ENCODE results near the gene GLS. TPM values are rescaled to one million over a fixed set of nuclear protein-coding genes. Genes with fewer than 3 reads are reported as not detected.

Gene GLS
- total RNA-seq, 1 experiment from 2014 or later: 97.4 TPM

DNA sequence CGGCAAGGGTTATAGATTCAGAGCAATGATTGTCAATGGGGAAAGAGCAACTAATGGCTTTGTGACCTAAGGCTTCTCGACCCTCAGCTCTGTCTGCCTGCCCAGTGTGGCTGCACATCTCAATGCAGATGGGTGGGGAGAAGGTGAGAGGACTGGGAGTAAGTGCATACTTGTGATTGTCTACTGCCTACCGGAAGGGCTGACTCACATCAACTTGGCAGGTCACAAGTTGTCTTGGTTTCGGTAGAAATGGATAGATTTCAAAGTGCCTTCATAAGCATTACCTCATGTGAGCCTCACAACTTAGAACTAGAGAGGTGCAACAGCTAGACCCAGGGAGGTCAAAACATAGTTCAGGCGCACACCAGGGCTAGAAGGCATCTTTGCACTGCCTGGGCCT is 104.0 kb downstream of the GLS start:
- no peak overlapping the region for H3K27ac ChIP-seq (ENCODE audit: low read depth, low read length)
- ChIA-PET CTCF (no interaction called here), POLR2A (no interaction called here), RAD21 (ENCODE audit: low non-redundant PET in 1 of 2, low total read pairs in 2 of 2, uncharacterized antibody in 2 of 2, unreplicated experiment in 2 of 2) (no interaction called here)
- peaks cover 77% of the 10 kb centered on the region in 2 experiments for H3K36me3 ChIP-seq (ENCODE audit: control insufficient read depth in 1 of 2, insufficient read depth in 2 of 2, low read length in 2 of 2)
- no peak overlapping the region for H3K4me3 ChIP-seq (replicated peaks in 1 of 2; ENCODE audit: low read depth in 1 of 2, low read length in 2 of 2)
- TF ChIP-seq YY1 (IDR thresholded peaks at IDR 0.05; ENCODE audit: extremely low read depth, insufficient replicate concordance, low read depth, low read length) (no peak), EZH2phosphoT487 (IDR thresholded peaks at IDR 0.05; ENCODE audit: borderline replicate concordance) (no peak), ATF3 (IDR thresholded peaks at IDR 0.05) (no peak), POLR2A (IDR thresholded peaks at IDR 0.05; ENCODE audit: borderline replicate concordance, extremely low read depth, insufficient read depth, insufficient read length) (no peak), FOSL1 (IDR thresholded peaks at IDR 0.05; ENCODE audit: low read depth) (no peak), JUND (IDR thresholded peaks at IDR 0.05) (no peak), CBX3 (IDR thresholded peaks at IDR 0.05; ENCODE audit: low read depth) (no peak), TCF7L2 (IDR thresholded peaks at IDR 0.05; ENCODE audit: borderline replicate concordance, extremely low read depth, insufficient read depth, insufficient read length) (no peak), SRF (IDR thresholded peaks at IDR 0.05; ENCODE audit: low read depth) (no peak), EGR1 (IDR thresholded peaks at IDR 0.05; ENCODE audit: low read depth) (no peak), ZFX (IDR thresholded peaks at IDR 0.05) (no peak), EZH2 (IDR thresholded peaks at IDR 0.05) (no peak), SP1 (IDR thresholded peaks at IDR 0.05; ENCODE audit: low read depth) (no peak), CEBPB (IDR thresholded peaks at IDR 0.05; ENCODE audit: low read depth) (no peak)
- TF ChIP-seq, protein P1, sequence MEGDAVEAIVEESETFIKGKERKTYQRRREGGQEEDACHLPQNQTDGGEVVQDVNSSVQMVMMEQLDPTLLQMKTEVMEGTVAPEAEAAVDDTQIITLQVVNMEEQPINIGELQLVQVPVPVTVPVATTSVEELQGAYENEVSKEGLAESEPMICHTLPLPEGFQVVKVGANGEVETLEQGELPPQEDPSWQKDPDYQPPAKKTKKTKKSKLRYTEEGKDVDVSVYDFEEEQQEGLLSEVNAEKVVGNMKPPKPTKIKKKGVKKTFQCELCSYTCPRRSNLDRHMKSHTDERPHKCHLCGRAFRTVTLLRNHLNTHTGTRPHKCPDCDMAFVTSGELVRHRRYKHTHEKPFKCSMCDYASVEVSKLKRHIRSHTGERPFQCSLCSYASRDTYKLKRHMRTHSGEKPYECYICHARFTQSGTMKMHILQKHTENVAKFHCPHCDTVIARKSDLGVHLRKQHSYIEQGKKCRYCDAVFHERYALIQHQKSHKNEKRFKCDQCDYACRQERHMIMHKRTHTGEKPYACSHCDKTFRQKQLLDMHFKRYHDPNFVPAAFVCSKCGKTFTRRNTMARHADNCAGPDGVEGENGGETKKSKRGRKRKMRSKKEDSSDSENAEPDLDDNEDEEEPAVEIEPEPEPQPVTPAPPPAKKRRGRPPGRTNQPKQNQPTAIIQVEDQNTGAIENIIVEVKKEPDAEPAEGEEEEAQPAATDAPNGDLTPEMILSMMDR (IDR thresholded peaks at IDR 0.05 in 2 of 3, conservative IDR thresholded peaks at IDR 0.05 in 1 of 3; ENCODE audit: borderline replicate concordance in 1 of 3, insufficient read depth in 1 of 3, low read depth in 2 of 3, low read length in 2 of 3): no peak
- TF ChIP-seq, protein P2, sequence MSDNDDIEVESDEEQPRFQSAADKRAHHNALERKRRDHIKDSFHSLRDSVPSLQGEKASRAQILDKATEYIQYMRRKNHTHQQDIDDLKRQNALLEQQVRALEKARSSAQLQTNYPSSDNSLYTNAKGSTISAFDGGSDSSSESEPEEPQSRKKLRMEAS (IDR thresholded peaks at IDR 0.05): no peak
- H4K20me1 ChIP-seq (ENCODE audit: insufficient read depth): no peaks in the 10 kb centered on the region
- no peaks in the 10 kb centered on the region for H3K9me3 ChIP-seq (ENCODE audit: control insufficient read depth in 1 of 2, insufficient read depth in 1 of 2, low read depth in 1 of 2, low read length in 2 of 2)
- no peak for DNase-seq (ENCODE audit: low read depth, low spot score)
- no peaks in the 10 kb centered on the region for H3K9me2 ChIP-seq (ENCODE audit: insufficient read depth)
- no peaks in the 10 kb centered on the region for H3K79me2 ChIP-seq (ENCODE audit: insufficient read depth, low read length)
- no TSS peak for BruUV-seq (replicated peaks)
- no peak overlapping the region for H2AFZ ChIP-seq (ENCODE audit: low read depth, low read length, poor library complexity, severe bottlenecking)
- no peak overlapping the region for H3K9ac ChIP-seq (ENCODE audit: low read length)
- H3K4me2 ChIP-seq (ENCODE audit: low read length): no peak overlapping the region
- intact Hi-C loops (cut with micrococcal nuclease): no loop called here
- H3K4me1 ChIP-seq (ENCODE audit: control insufficient read depth in 1 of 2, insufficient read depth in 2 of 2, low read length in 2 of 2): no peaks in the 10 kb centered on the region
- no peaks in the 10 kb centered on the region for H3K27me3 ChIP-seq (ENCODE audit: insufficient read depth, low read length)
- ATAC-seq: no peak

Data from HCT116 (cell line).